K562 treated with DMSO at 1 percent for 4 hours (cell line): Measurements from ENCODE around the gene PPP2R3A. TPM values are rescaled to one million over a fixed set of nuclear protein-coding genes. Genes with fewer than 3 reads are reported as not detected.

Experiments used
- total RNA-seq: library from RNA; unstranded; fragments of 300-600 nt; gene quantifications from 2 replicates; pipeline ENCODE4 v1.2.3, GENCODE V29; 2022; ENCODE audit not compliant: insufficient read depth

PPP2R3A gene
- not detected in 2 replicates for total RNA-seq

GRCh38 chr3:135965506-135966270 lies at the start of gene PPP2R3A:
Gene PPP2R3A, plus strand, starts transcription at chr3:135965728. Its CDS starts 35,771 bp downstream, at chr3:136001499.

DNA sequence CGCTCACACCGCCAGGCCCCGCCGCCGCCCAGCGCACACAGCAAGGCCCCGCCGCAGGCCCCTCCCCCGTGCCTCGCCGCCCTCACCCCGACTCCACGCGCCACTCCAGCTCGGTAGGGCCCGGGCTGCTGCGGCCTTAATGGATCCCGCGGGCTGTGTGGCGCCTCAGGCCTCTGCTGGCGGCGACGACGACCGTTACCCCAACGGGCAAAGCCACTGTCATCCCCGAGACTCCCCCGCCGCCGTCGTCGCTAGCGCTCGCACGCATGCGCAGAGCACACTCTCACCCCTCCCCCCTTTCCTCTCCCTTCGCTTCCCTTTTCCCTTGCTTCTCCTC lies 230.5 kb downstream of the PPP2R3A start, which contains the start of gene MSL2:
Gene MSL2 (minus strand): TSS at position 272 of the 337 bp plus-strand sequence. CDS start 1,222 bp downstream, outside the sequence.

Other genes starting within 250 kb of the PPP2R3A start
- gene MSL2, start 230.6 kb downstream of the PPP2R3A start, total RNA-seq = 10.0 and 10.8 TPM in 2 replicates